ENCODE data around the gene MAGEA4.
A peak's percentile ranks its signal among the peaks of the same experiment; 100 is the strongest.

MAGEA4 gene

DNA sequence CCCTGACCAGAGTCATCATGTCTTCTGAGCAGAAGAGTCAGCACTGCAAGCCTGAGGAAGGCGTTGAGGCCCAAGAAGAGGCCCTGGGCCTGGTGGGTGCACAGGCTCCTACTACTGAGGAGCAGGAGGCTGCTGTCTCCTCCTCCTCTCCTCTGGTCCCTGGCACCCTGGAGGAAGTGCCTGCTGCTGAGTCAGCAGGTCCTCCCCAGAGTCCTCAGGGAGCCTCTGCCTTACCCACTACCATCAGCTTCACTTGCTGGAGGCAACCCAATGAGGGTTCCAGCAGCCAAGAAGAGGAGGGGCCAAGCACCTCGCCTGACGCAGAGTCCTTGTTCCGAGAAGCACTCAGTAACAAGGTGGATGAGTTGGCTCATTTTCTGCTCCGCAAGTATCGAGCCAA lies 11.0 kb downstream of the MAGEA4 start:
- no peak for DNase-seq (ENCODE audit: low spot score)

DNA sequence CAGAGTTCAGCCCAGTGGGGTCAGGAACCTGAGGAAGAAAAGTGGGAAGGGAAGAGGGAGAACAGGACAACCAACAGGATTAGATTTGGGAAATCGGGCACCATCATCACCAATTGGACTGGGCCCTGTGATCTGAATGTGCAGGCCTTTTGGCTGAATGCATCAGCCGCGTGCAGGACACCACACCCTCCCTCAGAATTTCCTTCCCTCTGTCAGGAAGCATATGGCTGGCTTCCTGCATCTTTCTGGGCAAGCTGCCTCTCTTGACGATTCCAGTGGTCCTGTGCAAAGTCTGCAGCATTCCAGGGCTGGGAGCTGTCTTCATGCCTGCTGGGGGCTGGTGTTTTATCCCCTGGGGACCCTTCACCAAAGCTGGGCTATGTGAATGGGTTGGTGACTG lies 16.4 kb downstream of the MAGEA4 start:
- DNase-seq (ENCODE audit: low spot score) = no peak

DNA sequence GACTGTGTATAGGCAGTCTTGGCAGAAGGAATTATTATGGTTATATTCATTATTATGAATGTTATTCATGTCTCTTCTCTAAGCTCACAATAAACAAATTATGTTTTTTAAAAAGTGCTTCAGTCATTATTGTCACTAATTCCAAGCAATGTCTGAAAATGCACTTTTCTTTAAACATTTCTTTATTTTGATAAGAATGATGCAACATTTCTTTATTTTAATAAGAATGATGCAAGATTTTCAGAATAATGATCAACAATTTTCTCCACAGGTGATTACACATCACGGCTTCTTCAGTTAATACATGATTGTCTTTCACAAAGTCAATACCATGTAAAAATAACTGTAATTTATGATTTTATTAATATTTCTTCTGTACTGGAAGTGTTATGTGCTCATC lies 22.7 kb downstream of the MAGEA4 start:
- DNase-seq (ENCODE audit: low spot score) = no peak

GRCh38 chrX:151938172-151938571 lies 25.5 kb downstream of the MAGEA4 start:
- DNase-seq (ENCODE audit: low spot score) = no peak

- no peak for DNase-seq (ENCODE audit: low spot score)
Observed at GRCh38 chrX:151954730-151955129, 42.0 kb downstream of the MAGEA4 start.

DNA sequence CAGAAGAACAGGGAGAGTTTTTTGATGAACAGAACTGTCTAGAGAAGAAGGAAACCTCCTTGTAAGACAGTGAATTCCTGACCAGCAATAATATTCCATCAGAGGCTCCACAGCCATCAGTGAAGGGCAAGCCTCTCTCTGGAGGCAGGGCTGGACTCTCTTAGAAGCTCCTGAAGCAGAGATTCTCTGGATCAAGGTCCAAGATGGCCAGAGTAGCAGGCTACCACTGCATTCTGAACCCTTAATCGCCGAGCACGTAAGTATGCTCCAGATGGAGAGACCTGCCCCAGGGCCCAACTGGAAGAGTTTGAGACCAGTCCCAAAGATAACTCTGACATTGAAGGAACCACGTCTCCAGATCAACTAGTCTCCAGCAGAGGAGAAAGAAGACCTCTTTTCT lies 45.4 kb downstream of the MAGEA4 start:
- no peak for DNase-seq (ENCODE audit: low spot score)

- no peak for DNase-seq (ENCODE audit: low spot score)
Observed at GRCh38 chrX:151962034-151962433, 49.3 kb downstream of the MAGEA4 start.

DNA sequence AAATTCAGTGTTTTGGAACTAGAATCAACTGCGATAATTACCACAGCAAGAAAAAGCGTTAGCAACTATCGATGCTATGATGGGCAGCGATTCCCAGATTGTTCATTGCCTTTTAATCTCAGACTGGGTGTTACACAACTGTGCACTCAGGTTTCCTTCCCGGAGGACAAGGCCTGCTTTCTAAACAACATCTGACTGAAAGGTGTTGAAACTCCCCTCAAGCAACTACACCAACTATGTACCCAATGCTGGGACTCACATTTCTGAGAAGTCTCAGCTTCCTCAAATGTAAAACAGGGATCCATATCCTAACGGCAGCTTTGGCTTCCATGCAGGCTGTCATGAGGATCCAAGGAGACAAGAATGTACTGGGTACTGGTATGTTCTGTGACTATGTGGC lies 53.5 kb downstream of the MAGEA4 start:
- no peak for DNase-seq (ENCODE audit: low spot score)

DNA sequence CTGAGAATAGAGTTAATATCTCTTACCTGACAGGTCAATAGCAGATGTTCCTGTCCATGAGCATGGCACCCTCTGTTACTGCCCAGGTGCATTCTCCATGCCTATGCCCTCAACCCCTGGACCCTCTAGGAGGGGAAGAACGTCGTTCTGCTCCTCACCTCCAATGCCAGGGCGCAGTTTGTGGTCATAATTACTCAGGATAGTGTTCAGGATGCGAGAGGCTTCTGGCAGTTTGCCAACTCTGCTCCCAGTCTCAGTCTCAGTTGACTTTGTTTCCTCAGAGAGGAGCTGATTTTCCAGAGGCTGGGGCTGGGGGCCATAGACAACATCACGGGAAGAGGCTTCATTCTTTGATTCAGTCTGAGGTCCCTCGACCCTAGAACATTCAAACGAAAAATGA lies 57.3 kb downstream of the MAGEA4 start:
- DNase-seq (ENCODE audit: low spot score) = no peak

DNA sequence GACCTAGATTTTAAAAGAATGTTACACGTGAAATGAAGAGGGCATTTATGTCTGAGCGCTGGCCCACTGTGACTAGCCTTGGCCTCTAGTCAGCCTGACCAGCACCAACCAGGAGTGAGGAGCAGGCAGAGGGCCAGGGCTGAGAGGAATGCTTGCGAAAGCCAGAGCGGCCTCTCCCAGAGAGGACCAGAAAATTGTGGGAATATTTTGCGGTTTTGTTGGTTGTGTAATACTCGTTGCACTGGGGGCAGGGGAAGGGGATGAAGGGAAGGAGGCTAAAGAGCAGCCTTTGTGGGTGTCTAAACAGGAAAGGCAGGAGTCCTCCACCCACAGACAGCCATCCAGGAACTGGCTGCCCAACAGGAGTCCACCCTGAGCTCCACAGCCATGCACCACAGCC lies 58.0 kb downstream of the MAGEA4 start:
- peak; percentile 70 for DNase-seq (ENCODE audit: low spot score)

GRCh38 chrX:151973060-151973661 lies 60.5 kb downstream of the MAGEA4 start:
- no peak for DNase-seq (ENCODE audit: low spot score)

- DNase-seq (ENCODE audit: low spot score) = no peak
Observed at GRCh38 chrX:151973851-151974335, 61.2 kb downstream of the MAGEA4 start.

Data from hepatic stellate cell (primary cell).